ENCODE results near the gene CMSS1.

CMSS1 gene

DNA sequence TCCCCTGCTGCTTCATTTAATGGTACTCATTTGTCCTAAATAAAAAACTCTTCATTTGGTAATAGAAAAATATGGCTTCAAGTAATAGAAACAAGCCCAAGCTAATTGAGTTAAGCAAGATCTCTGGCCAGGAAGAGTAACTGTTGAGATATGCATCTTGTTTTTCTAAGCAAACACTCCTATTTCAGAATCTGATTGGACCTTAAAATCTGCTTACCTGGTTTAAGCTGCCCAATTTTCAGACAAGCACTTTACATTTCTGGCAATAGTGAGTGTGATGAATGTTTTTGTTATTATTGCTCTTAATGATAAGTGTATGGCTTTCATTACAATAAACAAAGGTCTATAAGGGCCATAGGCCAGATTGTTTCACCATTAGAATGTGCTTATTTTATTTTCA, 86.2 kb downstream of the CMSS1 start:
- DNase-seq (ENCODE audit: low spot score), result no peak

DNA sequence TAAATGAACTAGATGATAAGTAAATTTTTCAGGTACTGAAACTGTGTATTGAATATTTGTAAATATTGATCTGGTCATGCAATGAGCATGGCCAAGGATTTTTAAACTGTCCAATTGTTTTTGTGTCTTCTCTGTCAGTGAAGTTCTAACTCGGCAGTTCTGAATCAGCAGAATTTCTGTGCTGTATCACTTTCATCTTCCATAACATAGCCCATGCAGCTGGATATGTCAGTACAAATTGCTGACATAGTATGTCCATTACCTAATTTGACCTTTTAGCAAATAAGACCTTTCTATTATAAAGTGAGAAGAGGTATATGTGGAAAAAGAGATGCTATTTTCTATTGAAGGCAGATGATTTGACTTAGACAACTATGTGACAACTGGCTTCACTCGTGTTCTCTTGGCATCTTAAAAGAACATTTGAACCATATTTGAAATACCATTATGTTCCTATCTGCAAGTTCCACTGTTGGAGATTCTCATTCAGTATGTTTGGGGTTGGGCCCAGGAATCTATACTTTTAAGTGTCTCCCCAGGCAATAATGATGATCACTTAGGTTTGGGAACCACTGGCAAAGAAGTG, 90.4 kb downstream of the CMSS1 start:
- no peak for DNase-seq (ENCODE audit: low spot score)

DNA sequence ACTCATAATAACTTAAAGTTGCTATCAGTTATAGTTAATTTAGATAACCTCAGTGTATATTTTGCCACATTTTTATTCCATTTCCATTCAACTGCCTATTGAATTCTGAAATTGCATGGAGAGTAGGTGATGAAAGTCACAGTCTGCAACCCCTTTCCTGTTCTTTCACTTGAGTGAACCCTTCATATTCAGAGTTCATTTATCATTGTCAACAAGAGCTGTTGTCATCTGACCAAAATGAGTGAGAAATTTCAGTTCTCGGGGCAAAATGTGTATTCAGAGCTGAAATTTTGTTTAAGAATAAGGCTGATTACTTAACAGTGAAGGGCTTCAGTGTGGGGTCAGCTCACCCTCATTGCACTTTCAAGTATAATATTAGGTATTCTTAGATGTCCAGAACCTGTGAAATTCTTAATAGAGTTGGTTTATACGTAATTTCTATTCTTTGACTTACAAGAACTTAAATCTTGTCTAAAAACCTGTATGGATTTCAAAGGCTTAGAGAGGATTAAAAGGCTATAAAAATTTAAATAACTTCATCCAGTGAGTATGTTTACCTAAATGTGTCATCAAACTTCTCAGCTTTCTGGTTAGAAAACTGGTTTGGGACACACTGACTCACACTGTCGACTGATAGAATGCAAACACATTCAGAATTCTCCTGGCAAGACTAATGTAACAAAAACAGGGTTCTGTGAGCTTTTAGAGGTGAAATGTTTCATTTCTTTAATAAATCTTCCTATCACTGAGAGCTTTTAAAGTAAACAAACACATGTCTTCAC, 92.2 kb downstream of the CMSS1 start:
- DNase-seq (ENCODE audit: low spot score), result peak; percentile 51

DNA sequence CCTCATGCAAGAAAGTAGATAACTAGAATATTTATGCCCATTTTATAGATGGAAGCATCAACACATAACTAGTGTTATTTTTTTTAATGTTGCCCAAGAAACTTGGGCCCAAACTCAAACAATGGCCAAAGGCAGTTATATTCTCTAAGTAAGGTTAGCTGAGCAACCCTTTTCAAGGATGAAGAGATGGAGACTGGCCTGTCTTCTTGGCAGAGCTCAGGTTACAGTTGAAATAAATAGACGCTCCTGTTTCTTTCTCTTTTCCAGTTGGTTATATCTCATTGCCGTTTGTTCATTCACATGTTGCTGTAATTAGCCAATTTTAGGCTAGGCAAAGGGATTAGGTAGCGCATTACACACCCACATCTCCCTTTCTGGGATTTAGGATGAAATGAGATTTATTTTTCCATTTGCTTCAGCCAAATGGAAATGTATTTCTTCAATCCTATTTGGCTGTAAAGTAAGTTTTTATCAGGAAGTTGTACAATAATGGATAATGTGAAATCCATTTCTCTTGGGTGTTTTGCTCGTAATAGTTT, 93.2 kb downstream of the CMSS1 start:
- no peak for DNase-seq (ENCODE audit: low spot score)

GRCh38 chr3:99911433-99911832, 93.8 kb downstream of the CMSS1 start:
- DNase-seq (ENCODE audit: low spot score), result no peak

GRCh38 chr3:99915906-99916432, 98.3 kb downstream of the CMSS1 start:
- no peak for DNase-seq (ENCODE audit: low spot score)

DNA sequence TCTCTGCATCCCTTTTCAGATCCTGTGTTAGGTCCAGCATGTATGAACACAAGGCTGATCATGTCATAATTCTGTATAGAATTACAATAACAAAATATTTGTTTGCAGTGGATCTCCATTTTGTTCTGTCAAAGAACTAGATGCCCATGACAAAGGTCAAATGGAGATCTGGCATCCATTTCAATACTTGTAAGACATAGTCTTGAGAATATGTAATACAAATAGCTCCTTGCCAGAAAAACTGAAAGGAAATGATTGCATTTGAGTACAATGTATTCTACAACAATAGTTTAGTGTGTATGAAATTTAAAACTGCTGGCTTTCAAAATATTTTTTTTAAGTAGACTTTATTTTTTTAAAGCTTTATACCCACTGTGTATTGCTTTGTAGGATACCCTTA, 101.1 kb downstream of the CMSS1 start:
- DNase-seq (ENCODE audit: low spot score), result no peak

DNA sequence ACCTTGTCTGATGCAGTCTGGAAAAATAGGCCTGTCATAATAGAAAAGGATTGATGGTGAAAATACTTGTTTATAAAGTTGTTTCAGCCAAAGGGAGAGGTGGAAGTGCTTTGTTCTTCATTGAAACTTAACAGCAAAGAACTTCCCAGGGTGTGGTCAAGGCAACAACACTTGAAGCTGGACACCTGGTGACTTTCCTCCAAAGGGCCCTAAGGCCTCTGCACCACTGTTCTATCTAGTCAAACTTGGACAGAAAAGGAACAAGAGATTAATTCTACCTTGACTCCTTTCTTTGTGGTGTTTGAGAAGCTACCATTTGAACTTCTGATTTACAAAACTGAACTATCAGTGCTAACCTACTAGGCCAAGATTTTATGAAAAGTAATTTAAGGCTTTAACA, 102.0 kb downstream of the CMSS1 start:
- DNase-seq (ENCODE audit: low spot score), result no peak

- DNase-seq (ENCODE audit: low spot score), result peak; percentile 53
These were observed 103.1 kb downstream of the CMSS1 start for GRCh38 chr3:99920481-99921376.

DNA sequence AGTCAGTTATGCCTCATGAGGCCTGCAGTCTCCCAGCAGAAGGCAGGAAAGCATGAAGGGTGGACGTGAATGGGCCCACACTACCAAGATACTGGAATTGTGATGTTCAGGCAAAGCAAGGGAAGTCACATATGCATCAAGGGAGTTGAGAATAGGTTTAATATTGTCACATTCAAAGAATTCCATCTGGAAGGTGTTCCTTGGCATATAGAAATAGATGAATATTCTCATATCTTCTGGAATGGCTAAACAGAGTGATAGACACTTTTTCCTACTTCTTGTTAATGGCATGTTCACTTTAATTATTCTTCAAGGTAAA, 103.7 kb downstream of the CMSS1 start:
- no peak for DNase-seq (ENCODE audit: low spot score)

GRCh38 chr3:99921986-99922385, 104.3 kb downstream of the CMSS1 start:
- no peak for DNase-seq (ENCODE audit: low spot score)

DNA sequence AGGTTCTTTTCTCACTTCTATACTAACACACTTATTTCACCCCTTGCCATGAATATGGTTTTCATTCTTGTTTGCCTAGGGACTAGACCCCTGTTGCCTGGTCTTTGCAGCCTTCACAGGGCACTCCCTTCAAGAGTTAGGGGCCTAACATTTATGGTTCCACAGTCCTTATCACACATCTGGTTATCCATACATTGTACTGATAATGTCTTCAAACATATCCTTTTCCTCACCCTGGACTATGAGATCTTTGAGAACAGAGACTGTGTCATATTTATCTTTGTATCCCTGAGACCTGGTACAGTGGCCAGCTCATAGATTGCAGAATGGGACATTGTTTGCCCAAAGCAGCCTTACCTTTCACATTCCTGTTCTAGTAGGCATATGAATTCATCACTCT, 106.2 kb downstream of the CMSS1 start:
- DNase-seq (ENCODE audit: low spot score), result no peak

DNA sequence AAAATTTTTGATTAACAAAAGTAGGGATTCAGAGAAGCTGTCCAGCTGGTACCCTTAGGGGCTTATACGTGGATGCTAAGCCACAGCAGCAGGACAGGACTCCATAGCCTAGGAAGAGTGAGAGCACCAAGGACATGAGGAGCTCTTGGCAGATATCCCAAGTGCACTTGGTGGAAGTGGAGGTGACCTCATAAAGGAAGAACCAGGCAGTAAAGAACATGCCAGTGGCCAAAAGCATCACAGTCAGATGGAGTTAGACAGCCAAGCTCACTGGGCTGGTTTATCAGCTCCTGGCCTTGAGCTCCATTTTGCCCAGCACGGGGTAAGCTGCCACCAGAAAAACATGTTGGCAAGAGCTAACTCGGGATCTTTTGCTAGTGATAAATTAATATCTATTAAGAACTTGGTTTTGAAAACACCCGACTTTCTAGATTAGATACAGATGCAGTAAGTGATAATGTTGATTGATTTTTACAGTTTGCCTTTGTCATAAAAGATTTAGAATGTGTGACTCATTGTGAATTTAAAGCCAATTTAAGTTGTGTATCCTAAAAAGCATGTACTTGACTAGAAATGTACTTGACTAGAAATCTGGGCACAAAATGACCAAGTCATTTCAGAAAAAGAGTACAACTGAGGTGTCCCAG, 108.0 kb downstream of the CMSS1 start:
- peak; percentile 75 for DNase-seq (ENCODE audit: low spot score)

- no peak for DNase-seq (ENCODE audit: low spot score)
These were observed 110.2 kb downstream of the CMSS1 start for GRCh38 chr3:99927671-99928457.

DNA sequence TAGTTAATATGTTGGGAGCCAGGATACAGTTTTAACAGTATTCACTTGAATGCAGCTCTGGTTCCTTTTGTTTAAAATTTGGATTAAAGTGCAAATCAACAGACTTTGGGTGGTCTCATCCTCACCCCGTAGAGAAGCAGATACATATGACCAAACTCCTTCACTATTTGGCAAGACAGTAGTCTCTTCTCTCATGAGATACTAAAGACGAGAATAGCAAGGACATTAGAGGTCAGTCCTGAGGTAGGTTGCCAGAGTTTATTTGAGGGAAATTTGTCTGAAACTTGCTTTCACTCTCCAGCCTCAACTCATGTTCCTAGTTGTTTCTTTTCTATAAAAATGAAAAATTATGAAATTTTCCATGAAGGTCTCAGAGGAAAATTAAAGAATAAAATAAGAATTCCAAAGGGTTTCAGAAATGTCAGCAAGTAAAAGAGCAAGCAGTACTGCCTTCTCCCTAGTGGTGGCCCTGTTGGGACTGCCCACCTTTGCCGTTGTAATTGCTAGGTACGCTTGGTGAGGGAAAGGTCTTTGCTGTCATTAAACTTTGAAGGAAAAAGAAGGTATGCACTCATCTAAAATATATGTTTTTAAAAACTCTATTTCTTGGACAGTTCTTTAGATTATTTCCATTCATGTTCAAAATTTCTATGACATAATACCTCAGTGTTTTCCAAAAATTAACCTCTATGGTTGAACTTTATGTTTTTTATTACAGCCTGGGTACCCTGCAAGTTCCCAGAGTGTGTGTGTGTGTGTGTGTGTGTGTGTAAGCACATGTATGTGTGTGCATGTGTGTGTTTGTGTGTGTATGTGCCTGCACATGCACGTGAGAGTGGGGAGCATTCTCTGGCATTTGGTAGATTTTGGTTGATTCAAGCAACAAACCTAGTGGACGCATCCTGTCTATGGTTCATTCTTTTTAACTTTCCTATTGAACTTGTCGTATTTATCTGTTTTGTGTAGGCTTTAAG, 111.4 kb downstream of the CMSS1 start:
- no peak for DNase-seq (ENCODE audit: low spot score)

DNA sequence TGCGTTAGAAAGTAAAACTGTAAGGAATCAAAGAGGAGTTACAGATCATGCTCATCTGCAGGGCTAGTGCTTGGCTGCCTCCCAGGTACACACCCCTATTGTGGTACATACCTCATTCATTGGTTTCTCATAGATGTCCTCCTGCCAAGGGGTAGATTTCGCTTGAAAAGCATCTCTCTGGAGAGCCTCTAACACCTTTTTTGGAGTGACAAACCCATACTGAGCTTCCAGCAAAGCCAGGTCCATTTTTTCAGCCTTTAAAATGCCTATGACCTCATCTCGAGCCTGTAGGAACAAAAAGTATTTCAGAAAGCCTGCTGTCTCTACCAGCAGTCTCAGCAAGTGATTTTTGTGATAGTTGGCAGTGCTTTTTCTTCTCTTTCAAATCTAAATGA, 112.1 kb downstream of the CMSS1 start:
- peak; percentile 58 for DNase-seq (ENCODE audit: low spot score)

DNA sequence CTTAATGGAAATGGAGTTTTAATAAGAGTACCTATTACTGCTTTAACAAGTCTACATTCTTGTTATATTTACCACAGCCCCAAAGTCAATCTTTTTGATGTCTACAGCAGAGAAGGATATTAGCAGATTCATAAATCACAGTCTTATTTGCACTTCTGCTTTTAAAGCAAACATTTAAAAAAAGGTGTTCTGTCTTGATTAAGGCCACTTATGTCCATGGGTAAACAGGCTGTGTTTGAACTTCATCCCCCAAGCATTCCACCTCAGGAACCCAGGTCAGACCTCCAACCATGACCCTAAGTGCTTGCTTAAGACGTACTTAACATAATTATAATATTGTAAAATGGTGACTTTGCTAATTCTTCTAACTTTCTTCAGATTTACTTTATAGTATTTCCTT, 113.4 kb downstream of the CMSS1 start:
- DNase-seq (ENCODE audit: low spot score), result no peak

- no peak for DNase-seq (ENCODE audit: low spot score)
These were observed 116.5 kb downstream of the CMSS1 start for GRCh38 chr3:99933971-99934750.

Data from AG08395 (cell line).